Measurements from ENCODE around the gene NUDT3. TPM values are rescaled to one million over a fixed set of nuclear protein-coding genes. Genes with fewer than 3 reads are reported as not detected.

The NUDT3 gene
- polyA plus RNA-seq, 2 of the 4 experiments (the other 2 are of a cell fraction) = 5.2 to 13.4 TPM

DNA sequence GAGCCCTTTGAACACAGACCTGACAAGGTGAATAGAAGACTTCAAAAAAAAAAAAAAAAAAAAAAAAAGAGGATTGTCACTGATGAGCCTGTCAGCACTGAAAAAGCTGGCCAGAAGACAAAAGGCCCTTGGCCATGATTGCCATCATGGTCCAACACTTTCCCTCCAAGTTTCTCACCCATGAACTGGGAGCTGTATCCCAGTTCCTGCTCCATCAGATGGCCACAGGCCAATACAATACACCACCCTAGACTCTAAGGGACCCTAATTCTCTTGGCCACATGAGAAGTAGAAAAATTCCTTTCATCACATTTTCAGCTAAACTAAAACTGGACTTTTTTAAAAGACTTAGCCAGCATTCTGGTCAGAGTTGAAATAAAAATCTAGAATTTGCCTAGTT is 50.2 kb downstream of the NUDT3 start:
- no peak for DNase-seq (ENCODE audit: low read depth in 1 of 2, low spot score in 1 of 2)
- CTCF ChIA-PET = interaction anchor here (2.2 kb wide), 1 partner anchor 19 kb away, joined by 5 read pairs; no protein-coding TSS in a partner anchor
- FAIRE-seq = no peak
- Histone ChIP-seq H3K4me1 (0 out of 3 replicates have a peak, but pooled peaks cover 2% of the 10 kb centered on the region), H3K4me3 (no peak overlapping the region), H3K9me3 (no peaks in the 10 kb centered on the region), H3K27ac (no peak overlapping the region), H3K4me2 (no peak overlapping the region)
- TF ChIP-seq CBX2 (IDR thresholded peaks at IDR 0.05; ENCODE audit: borderline replicate concordance, low read depth) (no peak), ESRRA (IDR thresholded peaks at IDR 0.05; ENCODE audit: borderline replicate concordance, low read length) (no peak), POLR2A (IDR thresholded peaks at IDR 0.05; ENCODE audit: low read length) (no peak), HOXB5 (CRISPR knock-in tag; IDR thresholded peaks at IDR 0.05) (no peak), KDM1A (IDR thresholded peaks at IDR 0.05; ENCODE audit: low read depth) (no peak), CEBPB (IDR thresholded peaks at IDR 0.05) (no peak), PHF8 (IDR thresholded peaks at IDR 0.05; ENCODE audit: borderline replicate concordance, low read depth) (no peak)
- POLR2A ChIA-PET = interaction anchor here (0.6 kb wide), 1 partner anchor 206 kb away, joined by 8 read pairs; no protein-coding TSS in a partner anchor
- ATAC-seq = no peak

DNA sequence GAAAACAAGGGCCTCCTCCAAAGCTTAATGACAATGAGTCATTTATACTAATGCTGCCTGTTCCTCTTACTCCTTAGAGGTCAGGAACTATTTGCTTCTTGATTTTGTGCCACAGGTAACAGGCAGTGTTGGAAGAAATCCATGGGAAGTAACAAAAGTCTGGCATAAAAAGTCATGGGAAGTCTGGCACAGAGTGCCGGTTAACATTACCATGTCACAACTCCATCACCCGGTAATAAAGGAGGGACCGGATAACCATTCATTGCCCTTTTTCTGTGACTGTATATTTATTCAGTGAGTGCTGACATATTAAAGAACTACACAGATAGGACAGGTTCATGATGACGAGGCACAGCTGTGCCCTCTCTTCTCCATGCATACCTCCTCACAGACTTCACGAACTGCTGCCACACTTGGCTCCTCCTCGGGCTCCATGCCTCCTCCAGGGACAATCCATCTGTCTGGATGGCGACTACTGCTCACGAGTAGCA is 50.9 kb downstream of the NUDT3 start:
- ChIA-PET POLR2A (no interaction called here), CTCF (interaction anchor here (1.2 kb wide), 1 partner anchor 145 kb away, joined by 4 read pairs; no protein-coding TSS in a partner anchor)
- TF ChIP-seq, protein P1, sequence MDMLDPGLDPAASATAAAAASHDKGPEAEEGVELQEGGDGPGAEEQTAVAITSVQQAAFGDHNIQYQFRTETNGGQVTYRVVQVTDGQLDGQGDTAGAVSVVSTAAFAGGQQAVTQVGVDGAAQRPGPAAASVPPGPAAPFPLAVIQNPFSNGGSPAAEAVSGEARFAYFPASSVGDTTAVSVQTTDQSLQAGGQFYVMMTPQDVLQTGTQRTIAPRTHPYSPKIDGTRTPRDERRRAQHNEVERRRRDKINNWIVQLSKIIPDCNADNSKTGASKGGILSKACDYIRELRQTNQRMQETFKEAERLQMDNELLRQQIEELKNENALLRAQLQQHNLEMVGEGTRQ (IDR thresholded peaks at IDR 0.05) = no peak
- TF ChIP-seq JUNB (IDR thresholded peaks at IDR 0.05) = no peak
- TF ChIP-seq NR3C1 (IDR thresholded peaks at IDR 0.05) = no peak
- TF ChIP-seq, protein P2, sequence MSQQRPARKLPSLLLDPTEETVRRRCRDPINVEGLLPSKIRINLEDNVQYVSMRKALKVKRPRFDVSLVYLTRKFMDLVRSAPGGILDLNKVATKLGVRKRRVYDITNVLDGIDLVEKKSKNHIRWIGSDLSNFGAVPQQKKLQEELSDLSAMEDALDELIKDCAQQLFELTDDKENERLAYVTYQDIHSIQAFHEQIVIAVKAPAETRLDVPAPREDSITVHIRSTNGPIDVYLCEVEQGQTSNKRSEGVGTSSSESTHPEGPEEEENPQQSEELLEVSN (IDR thresholded peaks at IDR 0.05; ENCODE audit: borderline replicate concordance, low read depth) = no peak
- no peak for TF ChIP-seq POLR2AphosphoS2 (conservative IDR thresholded peaks at IDR 0.05; ENCODE audit: low read length)
- no peak for TF ChIP-seq KDM1A (IDR thresholded peaks at IDR 0.05; ENCODE audit: low read depth)
- TF ChIP-seq, protein P3, sequence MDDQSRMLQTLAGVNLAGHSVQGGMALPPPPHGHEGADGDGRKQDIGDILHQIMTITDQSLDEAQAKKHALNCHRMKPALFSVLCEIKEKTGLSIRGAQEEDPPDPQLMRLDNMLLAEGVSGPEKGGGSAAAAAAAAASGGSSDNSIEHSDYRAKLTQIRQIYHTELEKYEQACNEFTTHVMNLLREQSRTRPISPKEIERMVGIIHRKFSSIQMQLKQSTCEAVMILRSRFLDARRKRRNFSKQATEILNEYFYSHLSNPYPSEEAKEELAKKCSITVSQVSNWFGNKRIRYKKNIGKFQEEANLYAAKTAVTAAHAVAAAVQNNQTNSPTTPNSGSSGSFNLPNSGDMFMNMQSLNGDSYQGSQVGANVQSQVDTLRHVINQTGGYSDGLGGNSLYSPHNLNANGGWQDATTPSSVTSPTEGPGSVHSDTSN (IDR thresholded peaks at IDR 0.05) = no peak
- no peak for TF ChIP-seq FOSL2 (IDR thresholded peaks at IDR 0.05)
- no peak for TF ChIP-seq FOSL2 (CRISPR knock-in tag; IDR thresholded peaks at IDR 0.05)
- TF ChIP-seq SMC3 (IDR thresholded peaks at IDR 0.05) = no peak
- no peak for TF ChIP-seq EHMT2 (IDR thresholded peaks at IDR 0.05; ENCODE audit: low read depth)
- TF ChIP-seq RARB (CRISPR knock-in tag; IDR thresholded peaks at IDR 0.05) = no peak
- TF ChIP-seq CEBPB (IDR thresholded peaks at IDR 0.05) = no peak
- no peak for TF ChIP-seq JUN (IDR thresholded peaks at IDR 0.05)
- no peak for TF ChIP-seq NFE2L2 (conservative IDR thresholded peaks at IDR 0.05; ENCODE audit: low read length)
- Histone ChIP-seq H3K4me1 (0 out of 3 replicates have a peak, but pooled peaks cover 2% of the 10 kb centered on the region), H3K9me3 (no peaks in the 10 kb centered on the region), H3K4me3 (no peak overlapping the region), H3K4me2 (no peak overlapping the region), H3K27ac (no peak overlapping the region)
- DNase-seq (ENCODE audit: low read depth in 1 of 2, low spot score in 1 of 2) (no peak), FAIRE-seq (no peak), ATAC-seq (no peak)
- 92% methylated on average over 8 of the region's 8 CpGs for WGBS (ENCODE audit: missing lambda C conversion rate)

DNA sequence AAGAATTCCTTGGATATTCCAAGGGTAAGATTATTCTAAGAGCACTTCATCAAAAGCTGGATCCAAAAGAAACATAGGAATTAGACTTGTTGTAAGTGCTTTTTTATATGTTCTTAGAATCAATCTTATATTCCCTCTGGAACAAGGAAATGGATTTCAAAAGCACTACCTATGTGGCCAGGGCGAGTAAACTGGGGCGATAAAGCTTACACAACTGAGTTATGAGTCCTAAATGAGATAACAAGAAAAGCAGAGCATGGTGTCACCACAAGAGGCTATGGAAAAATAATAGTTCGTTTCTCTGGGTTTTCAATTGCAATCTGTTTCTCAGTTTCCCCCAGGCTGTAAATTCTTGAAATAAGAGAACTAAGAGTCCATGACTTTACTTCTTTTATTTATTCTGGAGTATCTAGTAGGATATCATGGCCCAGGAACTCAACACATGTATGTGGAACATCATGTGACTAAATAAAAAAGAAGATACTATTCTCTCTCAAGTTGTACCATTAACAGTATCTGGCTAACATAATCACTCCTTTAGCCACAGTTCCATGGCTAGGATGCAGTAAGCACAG is 51.5 kb downstream of the NUDT3 start:
- DNase-seq (ENCODE audit: low read depth in 1 of 2, low spot score in 1 of 2) (no peak), FAIRE-seq (no peak), ATAC-seq (no peak)
- CTCF ChIA-PET = interaction anchor here (0.8 to 1.2 kb wide), 2 partner anchors 119 to 145 kb away, joined by 3 to 4 read pairs; no protein-coding TSS in a partner anchor
- no peak overlapping the region for H3K4me2 ChIP-seq
- 91% methylated on average over 3 of the region's 3 CpGs for WGBS (ENCODE audit: missing lambda C conversion rate)
- POLR2A ChIA-PET = no interaction called here
- no peak overlapping the region for H3K4me3 ChIP-seq
- no peak overlapping the region for H3K27ac ChIP-seq
- no peaks in the 10 kb centered on the region for H3K9me3 ChIP-seq
- TF ChIP-seq JUNB (IDR thresholded peaks at IDR 0.05) = no peak
- no peak for TF ChIP-seq CBX2 (IDR thresholded peaks at IDR 0.05; ENCODE audit: borderline replicate concordance, low read depth)
- TF ChIP-seq, protein P4, sequence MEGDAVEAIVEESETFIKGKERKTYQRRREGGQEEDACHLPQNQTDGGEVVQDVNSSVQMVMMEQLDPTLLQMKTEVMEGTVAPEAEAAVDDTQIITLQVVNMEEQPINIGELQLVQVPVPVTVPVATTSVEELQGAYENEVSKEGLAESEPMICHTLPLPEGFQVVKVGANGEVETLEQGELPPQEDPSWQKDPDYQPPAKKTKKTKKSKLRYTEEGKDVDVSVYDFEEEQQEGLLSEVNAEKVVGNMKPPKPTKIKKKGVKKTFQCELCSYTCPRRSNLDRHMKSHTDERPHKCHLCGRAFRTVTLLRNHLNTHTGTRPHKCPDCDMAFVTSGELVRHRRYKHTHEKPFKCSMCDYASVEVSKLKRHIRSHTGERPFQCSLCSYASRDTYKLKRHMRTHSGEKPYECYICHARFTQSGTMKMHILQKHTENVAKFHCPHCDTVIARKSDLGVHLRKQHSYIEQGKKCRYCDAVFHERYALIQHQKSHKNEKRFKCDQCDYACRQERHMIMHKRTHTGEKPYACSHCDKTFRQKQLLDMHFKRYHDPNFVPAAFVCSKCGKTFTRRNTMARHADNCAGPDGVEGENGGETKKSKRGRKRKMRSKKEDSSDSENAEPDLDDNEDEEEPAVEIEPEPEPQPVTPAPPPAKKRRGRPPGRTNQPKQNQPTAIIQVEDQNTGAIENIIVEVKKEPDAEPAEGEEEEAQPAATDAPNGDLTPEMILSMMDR (IDR thresholded peaks at IDR 0.05) = no peak
- TF ChIP-seq RAD21 (conservative IDR thresholded peaks at IDR 0.05 in 1 of 2, IDR thresholded peaks at IDR 0.05 in 1 of 2) = no peak
- H3K4me1 ChIP-seq = 0 out of 3 replicates have a peak, but pooled peaks cover 2% of the 10 kb centered on the region

Measured in A549 (cell line).